Measurements from ENCODE around the gene FAR1.

FAR1 gene

DNA sequence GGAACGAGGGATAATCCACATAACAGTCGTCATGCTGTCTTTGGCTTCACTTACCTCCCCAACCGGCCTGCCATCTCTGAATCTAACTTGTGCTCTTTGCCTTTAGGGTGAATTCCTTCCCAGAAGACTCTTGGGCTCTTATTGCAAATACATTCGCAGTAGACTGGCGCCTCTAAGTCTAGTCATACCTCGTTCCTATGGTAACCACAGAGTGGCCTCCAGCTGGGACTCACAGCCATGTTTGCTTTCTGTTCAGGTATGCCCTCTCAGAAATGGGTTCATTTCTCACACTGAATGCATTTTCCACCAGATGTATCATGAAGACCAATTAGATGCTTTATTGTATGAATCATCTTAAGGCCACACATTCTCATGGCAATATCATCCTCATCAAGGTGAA, 112.7 kb downstream of the FAR1 start:
- no peak for TF ChIP-seq YY1 (IDR thresholded peaks at IDR 0.05; ENCODE audit: low read depth)
- TF ChIP-seq, protein P1, sequence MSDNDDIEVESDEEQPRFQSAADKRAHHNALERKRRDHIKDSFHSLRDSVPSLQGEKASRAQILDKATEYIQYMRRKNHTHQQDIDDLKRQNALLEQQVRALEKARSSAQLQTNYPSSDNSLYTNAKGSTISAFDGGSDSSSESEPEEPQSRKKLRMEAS (IDR thresholded peaks at IDR 0.05): no peak
- no peak for TF ChIP-seq TCF12 (IDR thresholded peaks at IDR 0.05; ENCODE audit: low read depth)
- TF ChIP-seq CREB1 (IDR thresholded peaks at IDR 0.05; ENCODE audit: low read depth): no peak
- TF ChIP-seq REST (IDR thresholded peaks at IDR 0.05; ENCODE audit: low read depth): no peak
- no peak for TF ChIP-seq EGR1 (IDR thresholded peaks at IDR 0.05)
- TF ChIP-seq TEAD4 (IDR thresholded peaks at IDR 0.05): no peak
- TF ChIP-seq EP300 (IDR thresholded peaks at IDR 0.05; ENCODE audit: borderline replicate concordance): no peak
- TF ChIP-seq CEBPB (IDR thresholded peaks at IDR 0.05): no peak
- no peak for TF ChIP-seq RAD21 (IDR thresholded peaks at IDR 0.05; ENCODE audit: low read depth)
- TF ChIP-seq USF1 (IDR thresholded peaks at IDR 0.05): no peak
- TF ChIP-seq ZBTB7A (IDR thresholded peaks at IDR 0.05; ENCODE audit: low read depth): no peak
- no peak for TF ChIP-seq FOXM1 (IDR thresholded peaks at IDR 0.05; ENCODE audit: borderline replicate concordance, low read depth)
- TF ChIP-seq TAF1 (IDR thresholded peaks at IDR 0.05; ENCODE audit: low read depth): no peak
- no peak for TF ChIP-seq NFIC (IDR thresholded peaks at IDR 0.05)
